ENCODE results near the gene UTRN. TPM values are rescaled to one million over a fixed set of nuclear protein-coding genes. Genes with fewer than 3 reads are reported as not detected.

UTRN gene
- polyA plus RNA-seq, 1 experiment: 25.6 TPM

- no peaks in the 10 kb centered on the region for H3K36me3 ChIP-seq (ENCODE audit: control insufficient read depth, insufficient read depth, low read length)
- no peak for TF ChIP-seq CTCF (IDR thresholded peaks at IDR 0.05; ENCODE audit: insufficient read depth, low read depth, low read length)
- H3K4me3 ChIP-seq (ENCODE audit: low read depth, low read length): no peak overlapping the region
- H3K27me3 ChIP-seq (ENCODE audit: control insufficient read depth, insufficient read depth, low read length): no peaks in the 10 kb centered on the region
- ChIA-PET CTCF (interaction anchor here (1.2 kb wide), 1 partner anchor 15 kb away, joined by 4 read pairs; no protein-coding TSS in a partner anchor), POLR2A (interaction anchor here (0.7 kb wide), 1 partner anchor 80 kb away, joined by 3 read pairs; no protein-coding TSS in a partner anchor)
- peak; percentile 82 for DNase-seq (ENCODE audit: low read depth)
Observed at GRCh38 chr6:144264270-144265060, 20.7 kb upstream of the UTRN start.

- CTCF ChIA-PET: interaction anchor here (1.2 kb wide), 1 partner anchor 15 kb away, joined by 4 read pairs; no protein-coding TSS in a partner anchor
- Histone ChIP-seq H3K4me3 (ENCODE audit: low read depth, low read length) (no peak overlapping the region), H3K27me3 (ENCODE audit: control insufficient read depth, insufficient read depth, low read length) (no peaks in the 10 kb centered on the region), H3K36me3 (ENCODE audit: control insufficient read depth, insufficient read depth, low read length) (no peaks in the 10 kb centered on the region)
- no peak for DNase-seq (ENCODE audit: low read depth)
- POLR2A ChIA-PET: no interaction called here
- no peak for TF ChIP-seq CTCF (IDR thresholded peaks at IDR 0.05; ENCODE audit: insufficient read depth, low read depth, low read length)
Observed at GRCh38 chr6:144265061-144265357, 20.1 kb upstream of the UTRN start.

- TF ChIP-seq CTCF (IDR thresholded peaks at IDR 0.05; ENCODE audit: insufficient read depth, low read depth, low read length): no peak
- Histone ChIP-seq H3K27me3 (ENCODE audit: control insufficient read depth, insufficient read depth, low read length) (no peaks in the 10 kb centered on the region), H3K36me3 (ENCODE audit: control insufficient read depth, insufficient read depth, low read length) (no peaks in the 10 kb centered on the region), H3K4me3 (ENCODE audit: low read depth, low read length) (no peak overlapping the region)
- ChIA-PET CTCF (no interaction called here), POLR2A (no interaction called here)
- no peak for DNase-seq (ENCODE audit: low read depth)
Observed at GRCh38 chr6:144265390-144265789, 19.7 kb upstream of the UTRN start.

- H3K36me3 ChIP-seq (ENCODE audit: control insufficient read depth, insufficient read depth, low read length): no peaks in the 10 kb centered on the region
- H3K4me3 ChIP-seq (ENCODE audit: low read depth, low read length): no peak overlapping the region
- no peak for DNase-seq (ENCODE audit: low read depth)
- TF ChIP-seq CTCF (IDR thresholded peaks at IDR 0.05; ENCODE audit: insufficient read depth, low read depth, low read length): no peak
- POLR2A ChIA-PET: interaction anchor here (0.5 kb wide), 1 partner anchor 21 kb away, joined by 3 read pairs; no protein-coding TSS in a partner anchor
- no peaks in the 10 kb centered on the region for H3K27me3 ChIP-seq (ENCODE audit: control insufficient read depth, insufficient read depth, low read length)
- CTCF ChIA-PET: no interaction called here
Observed at GRCh38 chr6:144266091-144266649, 19.0 kb upstream of the UTRN start.

GRCh38 chr6:144268794-144269349 lies 16.3 kb upstream of the UTRN start:
- TF ChIP-seq CTCF (IDR thresholded peaks at IDR 0.05; ENCODE audit: insufficient read depth, low read depth, low read length): no peak
- no peak for DNase-seq (ENCODE audit: low read depth)
- Histone ChIP-seq H3K36me3 (ENCODE audit: control insufficient read depth, insufficient read depth, low read length) (no peaks in the 10 kb centered on the region), H3K27me3 (ENCODE audit: control insufficient read depth, insufficient read depth, low read length) (no peaks in the 10 kb centered on the region), H3K4me3 (ENCODE audit: low read depth, low read length) (no peak overlapping the region)
- CTCF ChIA-PET: interaction anchor here (0.6 to 1.6 kb wide), 6 partner anchors 9 to 213 kb away, joined by 3 to 7 read pairs (median 4); partner anchors contain the start of gene UTRN
- POLR2A ChIA-PET: no interaction called here
